Ishikawa (cell line): ENCODE measurements around the gene TIAM2.

Source experiments
- CEBPB ChIP-seq: IDR thresholded peaks from 2 replicates; pipeline ENCODE4 v1.6.1; 2012
- CREB1 ChIP-seq: IDR thresholded peaks from 2 replicates; pipeline ENCODE4 v1.6.1; 2012; ENCODE audit warnings: low read depth
- EGR1 ChIP-seq: IDR thresholded peaks from 2 replicates; pipeline ENCODE4 v1.6.1; 2012
- EP300 ChIP-seq: IDR thresholded peaks from 2 replicates; pipeline ENCODE4 v1.6.1; 2012; ENCODE audit warnings: borderline replicate concordance
- FOXM1 ChIP-seq: IDR thresholded peaks from 2 replicates; pipeline ENCODE4 v1.6.1; 2012; ENCODE audit warnings: low read depth, borderline replicate concordance
- NFIC ChIP-seq: IDR thresholded peaks from 2 replicates; pipeline ENCODE4 v1.6.1; 2012
- RAD21 ChIP-seq: IDR thresholded peaks from 2 replicates; pipeline ENCODE4 v1.6.1; 2012; ENCODE audit warnings: low read depth
- TAF1 ChIP-seq: IDR thresholded peaks from 2 replicates; pipeline ENCODE4 v1.6.1; 2012; ENCODE audit warnings: low read depth, mild to moderate bottlenecking
- TEAD4 ChIP-seq: IDR thresholded peaks from 2 replicates; pipeline ENCODE4 v1.6.1; 2012
- YY1 ChIP-seq: IDR thresholded peaks from 2 replicates; pipeline ENCODE4 v1.6.1; 2012; ENCODE audit warnings: low read depth
- ZBTB7A ChIP-seq: IDR thresholded peaks from 2 replicates; pipeline ENCODE4 v1.6.1; 2012; ENCODE audit warnings: low read depth
- TF ChIP-seq, protein P1 (sequence below): IDR thresholded peaks from 2 replicates; pipeline ENCODE4 v1.6.1; 2012; ENCODE audit warnings: low read depth, mild to moderate bottlenecking
- TF ChIP-seq, protein P2 (sequence below): IDR thresholded peaks from 2 replicates; pipeline ENCODE4 v1.6.1; 2012

DNA sequence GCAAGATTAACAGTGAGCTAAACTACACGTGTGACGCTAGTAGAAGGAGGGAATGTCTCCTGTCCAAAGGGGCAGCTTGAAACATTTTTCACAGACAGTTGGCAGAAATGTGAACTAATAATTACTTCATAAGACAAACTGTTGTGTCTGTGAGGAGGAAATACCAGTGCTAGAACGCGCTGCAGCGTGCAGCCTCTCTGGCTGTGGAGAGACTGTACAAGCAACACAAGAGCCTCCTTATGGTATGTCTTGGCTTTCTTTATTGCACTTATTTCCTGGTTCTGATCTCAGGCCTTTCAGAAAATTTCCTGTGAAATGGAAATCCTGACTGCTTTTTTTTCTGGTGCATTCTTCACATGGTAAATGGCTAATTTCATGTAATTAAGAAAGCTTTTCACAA lies 25.3 kb upstream of the TIAM2 start:
- TF ChIP-seq ZBTB7A (no peak), FOXM1 (no peak), CEBPB (no peak), RAD21 (no peak), TAF1 (no peak), YY1 (no peak), EP300 (no peak), TEAD4 (no peak), EGR1 (no peak), CREB1 (no peak), NFIC (no peak)
- TF ChIP-seq, protein P1, sequence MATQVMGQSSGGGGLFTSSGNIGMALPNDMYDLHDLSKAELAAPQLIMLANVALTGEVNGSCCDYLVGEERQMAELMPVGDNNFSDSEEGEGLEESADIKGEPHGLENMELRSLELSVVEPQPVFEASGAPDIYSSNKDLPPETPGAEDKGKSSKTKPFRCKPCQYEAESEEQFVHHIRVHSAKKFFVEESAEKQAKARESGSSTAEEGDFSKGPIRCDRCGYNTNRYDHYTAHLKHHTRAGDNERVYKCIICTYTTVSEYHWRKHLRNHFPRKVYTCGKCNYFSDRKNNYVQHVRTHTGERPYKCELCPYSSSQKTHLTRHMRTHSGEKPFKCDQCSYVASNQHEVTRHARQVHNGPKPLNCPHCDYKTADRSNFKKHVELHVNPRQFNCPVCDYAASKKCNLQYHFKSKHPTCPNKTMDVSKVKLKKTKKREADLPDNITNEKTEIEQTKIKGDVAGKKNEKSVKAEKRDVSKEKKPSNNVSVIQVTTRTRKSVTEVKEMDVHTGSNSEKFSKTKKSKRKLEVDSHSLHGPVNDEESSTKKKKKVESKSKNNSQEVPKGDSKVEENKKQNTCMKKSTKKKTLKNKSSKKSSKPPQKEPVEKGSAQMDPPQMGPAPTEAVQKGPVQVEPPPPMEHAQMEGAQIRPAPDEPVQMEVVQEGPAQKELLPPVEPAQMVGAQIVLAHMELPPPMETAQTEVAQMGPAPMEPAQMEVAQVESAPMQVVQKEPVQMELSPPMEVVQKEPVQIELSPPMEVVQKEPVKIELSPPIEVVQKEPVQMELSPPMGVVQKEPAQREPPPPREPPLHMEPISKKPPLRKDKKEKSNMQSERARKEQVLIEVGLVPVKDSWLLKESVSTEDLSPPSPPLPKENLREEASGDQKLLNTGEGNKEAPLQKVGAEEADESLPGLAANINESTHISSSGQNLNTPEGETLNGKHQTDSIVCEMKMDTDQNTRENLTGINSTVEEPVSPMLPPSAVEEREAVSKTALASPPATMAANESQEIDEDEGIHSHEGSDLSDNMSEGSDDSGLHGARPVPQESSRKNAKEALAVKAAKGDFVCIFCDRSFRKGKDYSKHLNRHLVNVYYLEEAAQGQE, result no peak
- TF ChIP-seq, protein P2, sequence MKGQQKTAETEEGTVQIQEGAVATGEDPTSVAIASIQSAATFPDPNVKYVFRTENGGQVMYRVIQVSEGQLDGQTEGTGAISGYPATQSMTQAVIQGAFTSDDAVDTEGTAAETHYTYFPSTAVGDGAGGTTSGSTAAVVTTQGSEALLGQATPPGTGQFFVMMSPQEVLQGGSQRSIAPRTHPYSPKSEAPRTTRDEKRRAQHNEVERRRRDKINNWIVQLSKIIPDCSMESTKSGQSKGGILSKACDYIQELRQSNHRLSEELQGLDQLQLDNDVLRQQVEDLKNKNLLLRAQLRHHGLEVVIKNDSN, result no peak
